Ishikawa (cell line): ENCODE measurements around the gene SUV39H2.

ENCODE experiments used
- FOXM1 ChIP-seq: IDR thresholded peaks from 2 replicates; pipeline ENCODE4 v1.6.1; 2012; ENCODE audit warnings: low read depth, borderline replicate concordance
- TCF12 ChIP-seq: IDR thresholded peaks from 2 replicates; pipeline ENCODE4 v1.6.1; 2012; ENCODE audit warnings: low read depth
- TEAD4 ChIP-seq: IDR thresholded peaks from 2 replicates; pipeline ENCODE4 v1.6.1; 2012
- ZBTB7A ChIP-seq: IDR thresholded peaks from 2 replicates; pipeline ENCODE4 v1.6.1; 2012; ENCODE audit warnings: low read depth

DNA sequence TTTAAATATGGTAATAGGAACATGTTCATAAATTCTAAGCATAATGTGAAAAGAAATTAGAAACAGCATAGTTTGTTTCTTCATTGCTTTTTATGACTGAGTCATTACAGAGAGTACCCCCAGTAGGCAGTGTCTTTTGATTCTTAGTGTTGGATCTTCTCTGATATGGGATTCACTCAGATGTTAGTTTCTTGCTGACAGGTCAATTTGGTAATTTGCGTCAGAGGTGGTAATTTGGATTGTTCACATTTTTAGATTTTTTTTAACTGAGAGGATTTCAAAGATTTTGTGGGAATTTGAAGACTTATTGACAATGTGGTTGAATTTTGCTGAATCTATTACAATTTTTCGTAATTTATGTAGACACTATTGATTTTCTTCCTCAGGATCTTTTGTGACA lies 38.5 kb upstream of the SUV39H2 start:
- TF ChIP-seq TEAD4: no peak
- TF ChIP-seq ZBTB7A: no peak
- no peak for TF ChIP-seq FOXM1
- no peak for TF ChIP-seq TCF12
